ENCODE results near the gene TTC9B.
"Not testable (repeated sequence)": the region's sequence is repeated elsewhere in the genome, so short reads cannot be mapped to it uniquely, and the experiment has no call there.

TTC9B gene

DNA sequence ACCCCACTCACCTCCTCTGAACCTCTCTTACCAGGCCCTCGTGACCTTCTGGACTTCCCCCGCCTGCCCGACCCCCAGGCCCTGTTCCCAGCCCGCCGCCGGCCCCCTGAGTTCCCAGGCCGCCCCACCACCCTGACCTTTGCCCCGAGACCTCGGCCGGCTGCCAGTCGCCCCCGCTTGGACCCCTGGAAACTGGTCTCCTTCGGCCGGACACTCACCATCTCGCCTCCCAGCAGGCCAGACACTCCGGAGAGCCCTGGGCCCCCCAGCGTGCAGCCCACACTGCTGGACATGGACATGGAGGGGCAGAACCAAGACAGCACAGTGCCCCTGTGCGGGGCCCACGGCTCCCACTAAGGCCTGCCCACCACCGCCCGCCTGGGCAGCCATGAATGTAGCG is 3.2 kb downstream of the TTC9B start:
- DNase-seq (ENCODE audit: low spot score): no peak

- DNase-seq (ENCODE audit: low spot score): no peak
These were observed 4.2 kb downstream of the TTC9B start for GRCh38 chr19:40213882-40214570.

GRCh38 chr19:40213251-40213829 is 4.8 kb downstream of the TTC9B start:
- DNase-seq (ENCODE audit: low spot score): no peak

GRCh38 chr19:40210889-40211288 is 7.3 kb downstream of the TTC9B start:
- DNase-seq (ENCODE audit: low spot score): no peak

GRCh38 chr19:40208602-40209001 is 9.6 kb downstream of the TTC9B start:
- no peak for DNase-seq (ENCODE audit: low spot score)

- DNase-seq (ENCODE audit: low spot score): no peak
These were observed 12.4 kb downstream of the TTC9B start for GRCh38 chr19:40205760-40206159.

DNA sequence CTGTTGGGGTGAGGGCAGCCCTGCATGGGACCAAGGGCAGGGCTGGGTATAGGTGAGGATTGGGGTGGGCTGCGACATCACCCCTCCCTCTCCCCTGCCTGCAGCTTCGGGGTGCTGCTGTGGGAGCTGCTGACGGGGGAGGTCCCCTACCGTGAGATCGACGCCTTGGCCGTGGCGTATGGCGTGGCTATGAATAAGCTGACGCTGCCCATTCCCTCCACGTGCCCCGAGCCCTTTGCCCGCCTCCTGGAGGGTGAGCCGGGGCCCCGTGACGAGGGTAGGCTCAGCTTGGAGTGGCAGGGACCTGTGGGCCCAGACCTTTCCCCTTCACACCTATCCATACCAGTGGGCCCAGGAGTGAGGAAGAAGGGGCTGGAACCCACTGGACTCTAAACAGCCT is 13.8 kb downstream of the TTC9B start:
- no peak for DNase-seq (ENCODE audit: low spot score)

DNA sequence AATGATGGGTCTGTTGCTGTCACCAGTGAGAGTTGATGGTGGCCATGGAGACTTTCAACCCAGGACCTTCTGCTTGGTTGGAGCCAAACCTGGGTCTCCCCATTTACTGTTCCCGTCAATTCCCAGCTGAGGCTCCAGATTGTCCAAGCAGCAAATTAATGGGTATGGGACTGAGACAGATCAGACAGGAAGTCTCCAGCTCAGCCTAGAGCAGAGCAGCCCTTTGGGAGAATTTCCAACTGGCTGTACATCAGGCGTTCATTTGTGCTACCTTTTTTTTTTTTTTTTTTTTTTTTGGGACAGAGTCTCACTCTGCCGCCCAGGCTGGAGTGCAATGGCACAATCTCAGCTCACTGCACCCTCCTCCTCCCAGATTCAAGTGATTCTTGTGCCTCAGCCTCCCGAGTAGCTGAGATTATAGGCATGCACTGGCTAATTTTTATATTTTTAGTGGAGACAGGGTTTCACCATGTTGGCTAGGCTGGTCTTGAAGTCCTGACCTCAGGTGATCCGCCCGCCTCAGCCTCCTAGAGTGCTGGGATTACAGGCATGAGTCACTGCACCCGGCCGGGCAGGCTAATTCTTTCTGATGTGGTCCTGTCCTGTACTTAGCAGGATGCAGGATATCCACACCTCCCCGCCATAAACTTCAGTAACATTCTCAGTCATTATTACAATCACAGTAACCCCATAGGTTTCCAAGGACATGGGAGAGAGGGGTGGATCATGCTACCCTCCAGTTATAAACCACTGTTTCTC is 17.7 kb downstream of the TTC9B start:
- DNase-seq (ENCODE audit: low spot score): peak; percentile 56

DNA sequence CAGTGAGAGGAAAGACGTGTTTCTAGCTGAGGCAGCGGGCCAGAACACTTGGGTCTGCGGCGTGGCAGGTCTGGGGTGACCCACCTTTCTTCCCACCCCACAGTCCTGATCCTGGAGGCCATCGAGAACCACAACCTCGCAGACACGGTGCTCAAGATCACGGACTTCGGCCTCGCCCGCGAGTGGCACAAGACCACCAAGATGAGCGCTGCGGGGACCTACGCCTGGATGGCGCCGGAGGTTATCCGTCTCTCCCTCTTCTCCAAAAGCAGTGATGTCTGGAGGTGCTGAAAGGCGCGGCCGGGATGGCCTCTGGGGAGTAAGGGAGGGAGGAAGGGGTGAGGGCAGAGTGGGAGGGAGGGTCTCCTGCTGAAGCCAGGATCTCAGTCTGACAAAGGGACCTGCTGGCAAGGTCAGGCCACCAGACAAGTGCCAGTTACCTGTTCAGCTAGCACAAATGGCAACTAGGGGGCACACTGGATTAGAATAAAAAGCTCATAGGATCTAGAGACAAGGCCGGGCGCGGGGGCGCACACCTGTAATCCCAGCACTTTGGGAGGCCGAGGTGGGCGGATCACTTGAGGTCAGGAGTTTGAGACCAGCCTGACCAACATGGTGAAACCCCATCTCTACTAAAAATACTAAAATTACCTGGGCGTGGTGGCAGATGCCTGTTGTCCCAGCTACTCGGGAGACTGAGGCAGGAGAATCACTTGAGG is 19.8 kb downstream of the TTC9B start:
- DNase-seq (ENCODE audit: low spot score): no peak

- DNase-seq (ENCODE audit: low spot score): no peak
These were observed 24.7 kb downstream of the TTC9B start for GRCh38 chr19:40193587-40193849.

GRCh38 chr19:40192758-40193586 is 25.2 kb downstream of the TTC9B start:
- peak; percentile 10 for DNase-seq (ENCODE audit: low spot score)

DNA sequence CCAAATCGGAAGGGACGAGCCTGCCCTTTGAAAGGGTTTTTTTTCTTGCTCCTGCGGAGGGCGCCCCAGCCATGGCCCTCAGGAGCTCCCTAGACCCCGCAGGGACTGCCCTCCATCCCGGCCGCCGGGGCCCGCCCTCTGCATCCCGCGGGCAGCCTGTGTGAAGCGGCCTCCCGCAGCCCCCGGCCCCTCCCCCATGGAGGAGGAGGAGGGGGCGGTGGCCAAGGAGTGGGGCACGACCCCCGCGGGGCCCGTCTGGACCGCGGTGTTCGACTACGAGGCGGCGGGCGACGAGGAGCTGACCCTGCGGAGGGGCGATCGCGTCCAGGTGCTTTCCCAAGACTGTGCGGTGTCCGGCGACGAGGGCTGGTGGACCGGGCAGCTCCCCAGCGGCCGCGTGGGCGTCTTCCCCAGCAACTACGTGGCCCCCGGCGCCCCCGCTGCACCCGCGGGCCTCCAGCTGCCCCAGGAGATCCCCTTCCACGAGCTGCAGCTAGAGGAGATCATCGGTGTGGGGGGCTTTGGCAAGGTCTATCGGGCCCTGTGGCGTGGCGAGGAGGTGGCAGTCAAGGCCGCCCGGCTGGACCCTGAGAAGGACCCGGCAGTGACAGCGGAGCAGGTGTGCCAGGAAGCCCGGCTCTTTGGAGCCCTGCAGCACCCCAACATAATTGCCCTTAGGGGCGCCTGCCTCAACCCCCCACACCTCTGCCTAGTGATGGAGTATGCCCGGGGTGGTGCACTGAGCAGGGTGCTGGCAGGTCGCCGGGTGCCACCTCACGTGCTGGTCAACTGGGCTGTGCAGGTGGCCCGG is 26.1 kb downstream of the TTC9B start:
- peak; percentile 46 for DNase-seq (ENCODE audit: low spot score)

DNA sequence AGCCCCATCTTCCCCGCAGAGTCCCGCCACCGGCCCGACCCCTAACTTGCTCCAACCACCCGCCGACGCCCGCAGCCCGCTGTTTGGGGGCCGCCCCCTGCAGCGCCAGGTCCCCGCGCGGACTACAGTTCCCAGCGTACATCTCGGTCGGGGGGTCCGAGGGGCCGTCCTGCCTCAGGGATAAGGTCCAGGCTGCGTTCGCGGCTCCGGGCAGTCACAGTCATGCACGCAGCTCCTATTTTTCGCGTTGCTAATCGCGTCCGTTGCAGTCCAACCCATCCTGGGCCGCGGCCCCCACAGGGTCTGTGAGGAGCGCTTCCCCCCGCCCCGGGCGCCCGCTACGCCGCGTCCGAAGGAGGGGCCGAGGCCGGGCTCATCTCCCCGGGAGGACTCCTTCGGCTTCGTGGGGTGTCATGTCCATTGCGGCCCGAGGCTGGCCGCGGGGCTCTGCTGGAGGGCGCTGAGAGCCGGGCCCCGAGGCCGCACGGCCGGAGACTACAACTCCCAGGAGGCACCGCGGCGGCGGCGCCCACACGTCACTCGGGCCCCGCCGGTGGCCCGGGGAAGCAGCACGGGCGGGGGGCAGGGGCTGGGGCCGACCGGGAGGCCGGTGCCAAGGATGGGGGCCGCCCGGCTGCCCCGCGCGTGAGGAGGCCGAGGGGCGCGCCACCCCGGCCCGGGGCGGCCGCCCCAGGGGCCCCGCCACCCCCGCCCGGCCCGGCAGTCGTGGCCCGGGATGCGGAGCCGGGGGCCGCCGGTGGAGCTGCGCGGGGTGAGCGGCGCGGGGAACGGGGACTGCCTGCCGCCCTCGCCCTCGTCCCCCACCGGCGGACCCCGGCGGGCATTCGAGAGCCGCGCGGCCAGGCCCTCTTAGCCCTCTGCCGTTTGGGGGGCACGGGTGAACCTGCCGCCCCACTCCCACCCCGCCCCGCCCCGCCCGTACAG is 27.0 kb downstream of the TTC9B start, which contains the start of gene MAP3K10:
TSS of gene MAP3K10 (plus strand) at position 536 of the 945 bp plus-strand sequence. CDS start 606 bp downstream, outside the sequence.
- DNase-seq (ENCODE audit: low spot score): peak; percentile 66

- no peak for DNase-seq (ENCODE audit: low spot score)
These were observed 33.9 kb downstream of the TTC9B start for GRCh38 chr19:40184273-40184672.

- DNase-seq (ENCODE audit: low spot score): no peak
These were observed 39.4 kb downstream of the TTC9B start for GRCh38 chr19:40178756-40179155.

GRCh38 chr19:40177286-40178070 is 40.7 kb downstream of the TTC9B start:
- DNase-seq (ENCODE audit: low spot score): no peak

GRCh38 chr19:40175820-40176219 is 42.4 kb downstream of the TTC9B start:
- no peak for DNase-seq (ENCODE audit: low spot score)

DNA sequence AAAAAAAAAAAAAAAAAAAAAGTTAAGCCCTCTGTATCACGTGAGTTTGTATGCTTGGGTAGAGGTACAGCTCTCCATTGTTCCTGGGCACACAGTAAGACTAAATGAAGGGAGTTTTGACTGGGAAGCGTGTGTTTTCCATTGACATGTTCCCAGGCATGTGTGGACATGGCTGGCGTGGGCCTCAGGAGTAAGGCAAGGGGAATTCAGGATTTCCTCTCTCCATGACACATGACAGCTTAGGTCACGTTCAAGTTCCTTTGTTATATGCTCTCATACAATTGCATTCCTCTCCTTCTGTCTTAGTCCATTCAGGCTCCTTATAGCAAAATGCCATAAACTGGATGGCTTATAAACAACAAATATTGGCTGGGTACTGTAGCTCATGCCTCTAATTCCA is 44.1 kb downstream of the TTC9B start:
- DNase-seq (ENCODE audit: low spot score): no peak

DNA sequence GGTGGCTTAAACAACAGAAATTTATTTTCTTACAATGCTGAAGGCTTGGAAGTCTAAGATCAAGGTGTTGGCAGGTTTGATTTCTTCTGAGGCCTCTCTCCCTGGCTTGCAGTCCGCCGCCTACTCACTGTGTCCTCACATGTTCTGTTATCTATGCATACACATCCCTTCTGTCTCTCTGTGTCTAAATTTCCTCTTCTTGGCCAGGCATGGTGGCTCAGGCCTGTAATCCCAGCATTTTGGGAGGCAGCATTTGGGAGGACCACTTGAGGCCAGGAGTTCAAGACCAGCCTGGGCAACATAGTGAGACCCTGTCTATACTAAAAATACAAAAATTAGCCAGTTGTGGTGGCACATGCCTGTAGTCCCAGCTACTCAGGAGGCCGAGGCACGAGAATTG is 46.9 kb downstream of the TTC9B start:
- not testable (repeated sequence) for DNase-seq (ENCODE audit: low spot score)
